Measurements from ENCODE around the gene KIAA1671.

GRCh38 chr22:24985826-24986214 lies 33.3 kb downstream of the KIAA1671 start:
- no peak for TF ChIP-seq CTCF (IDR thresholded peaks at IDR 0.05 in 4 of 5, conservative IDR thresholded peaks at IDR 0.05 in 1 of 5)
- peak in 1 of 2 donors; percentile 9 for TF ChIP-seq POLR2A (IDR thresholded peaks at IDR 0.05)
